Adrenal gland (tissue), 12 donors: ENCODE results near the gene BAMBI. TPM values are rescaled to one million over a fixed set of nuclear protein-coding genes. Genes with fewer than 3 reads are reported as not detected.

ENCODE experiments used
- DNase-seq, 7 donors: peaks; one replicate each; pipeline ENCODE4 v3.0.0-alpha.2; 2019 to 2020
- H3K27ac ChIP-seq, 5 donors: fragments of 200-600 bp; sonication (generic) in 4 of 5; 1 replicate in 3 of 5; 2 replicates in 2 of 5; pipeline versions ENCODE4 v1.5.1 to v1.8.0; 2016 to 2020; ENCODE audit warnings: mild to moderate bottlenecking in 1 of 5
- H3K27me3 ChIP-seq: fragments of 200-600 bp; 2 replicates; pipeline ENCODE4 v1.8.0; 2021
- H3K36me3 ChIP-seq, 2 donors: fragments of 200-600 bp; replicated peaks in 1 of 2; 1 replicate in 1 of 2; 2 replicates in 1 of 2; pipeline versions ENCODE4 v1.5.1 to v1.8.0; 2018 to 2022
- H3K4me1 ChIP-seq, 2 donors: fragments of 200-600 bp; replicated peaks in 1 of 2; 1 replicate in 1 of 2; 2 replicates in 1 of 2; pipeline versions ENCODE4 v1.5.1 to v1.8.0; 2018 to 2021
- H3K4me3 ChIP-seq, 4 donors: fragments of 200-600 bp; sonication (generic) in 3 of 4; one replicate each; pipeline ENCODE4 v1.5.1; 2016 to 2018
- H3K9me3 ChIP-seq, 3 donors: fragments of 200-600 bp; sonication (generic) in 1 of 3; replicated peaks in 1 of 3; 1 replicate in 2 of 3; 2 replicates in 1 of 3; pipeline versions ENCODE4 v1.5.1 to v1.8.0; 2016 to 2021
- CTCF ChIP-seq, 6 experiments: fragments of 450-650 bp in 4 of 6; fragments of 200-600 bp in 2 of 6; sonication (generic) in 1 of 6; IDR thresholded peaks; 1 replicate in 5 of 6; 2 replicates in 1 of 6; pipeline versions ENCODE4 v1.5.1 to v1.8.0; 2016 to 2021; ENCODE audit warnings: antibody characterized with exemption in 6 of 6, mild to moderate bottlenecking in 2 of 6, moderate library complexity in 1 of 6
- POLR2A ChIP-seq, 2 donors: fragments of 450-650 bp; IDR thresholded peaks; one replicate each; pipeline ENCODE4 v1.6.1; 2017; ENCODE audit warnings: antibody characterized with exemption in 2 of 2, mild to moderate bottlenecking in 2 of 2, moderate library complexity in 1 of 2
- WGBS, 4 donors: extraction: QIAGEN DNeasy Blood & Tissue Kit in 2 of 4; methylation state at CpG; one replicate each; pipeline versions ENCODE4 v1.1.5 to v1.1.7; 2013 to 2017; 5-methylcytosine and 5-hydroxymethylcytosine counted together
- intact Hi-C, 2 donors: fragments of 100-400 bp; cut with DNase I; formaldehyde crosslinking; loops; one replicate each; pipeline versions ENCODE4 v1.14.1 to v1.15.0; 2022 to 2023
- polyA plus RNA-seq, 3 donors: library from polyadenylated mRNA; stranded (reverse); fragments of 200-250 nt in 2 of 3; fragments of 350-450 nt in 1 of 3; fragmentation: Illumina TruSeq in 1 of 3; extraction: RNeasy Lipid Tissue Mini Kit (QIAGEN cat#74804) in 1 of 3; gene quantifications; one replicate each; pipeline ENCODE4 v1.2.3, GENCODE V29; 2013 to 2014
- total RNA-seq, 9 donors: library from RNA; depleted of rRNA in 4 of 9; stranded (reverse); fragments of >200 nt in 4 of 9; fragments of 120-200 nt in 1 of 9; fragmentation: NEBNext Ultra II Directional in 1 of 9; extraction: Animal tissue kit (Norgen Biotek cat#: 25700) in 1 of 9; gene quantifications; one replicate each; pipeline versions ENCODE4 v1.1.0 to v1.2.4, GENCODE V29; 2013 to 2023
- donor health status: healthy with polysubstance abuse.
- donor health status: Bipolar disorder and iron deficiency.
- donor health status: DM: yes; HTN: yes; CAD: no.
- donor health status: DM: no; HTN: no; CAD: no.
- donor health status: DM: no; HTN: no; CAD: no.
- donor health status: DM: yes; HTN: yes; CAD: no.

BAMBI gene
- total and polyA plus RNA-seq, 12 donors: 19.5 to 114 (median 71.9) TPM

DNA sequence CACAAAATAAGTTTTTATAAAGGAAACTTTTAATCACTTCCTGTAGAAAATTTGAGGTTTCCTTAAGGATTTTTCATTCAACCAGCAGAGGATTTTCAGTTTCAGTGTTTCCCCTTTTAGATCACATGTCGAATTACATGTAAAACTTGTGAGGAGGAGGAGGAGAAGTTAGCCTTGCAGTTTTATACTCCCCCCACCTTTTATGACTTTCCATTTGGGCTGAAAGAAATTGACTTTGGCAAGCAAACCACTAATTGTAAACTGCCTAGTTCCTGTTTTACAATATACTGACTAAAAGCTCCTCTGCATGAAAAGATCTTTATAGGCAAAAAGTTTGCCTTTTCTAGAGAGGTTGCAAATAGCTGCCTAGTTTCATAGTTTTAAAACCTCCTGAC, 3.0 kb downstream of the BAMBI start:
- peak overlapping the region in 2 of 4 donors; percentile 35 to 84 for H3K4me3 ChIP-seq
- no peaks in the 10 kb centered on the region for H3K9me3 ChIP-seq
- H3K4me1 ChIP-seq: peaks cover 0 to 32% of the 10 kb centered on the region in 2 donors
- H3K27me3 ChIP-seq: no peaks in the 10 kb centered on the region
- H3K27ac ChIP-seq: peak overlapping the region in 1 of 5 donors; percentile 72
- WGBS, 4 donors: 6 to 18% (median 11%) methylated on average over 1 of the region's 1 CpG
- TF ChIP-seq CTCF (IDR thresholded peaks at IDR 0.05) (no peak), POLR2A (IDR thresholded peaks at IDR 0.05) (no peak)
- peaks cover 0 to 11% of the 10 kb centered on the region in 2 donors for H3K36me3 ChIP-seq
- intact Hi-C loops: loop anchor here in 1 of 2 donors (10.0 kb wide), 1 partner anchor 114 kb away; no protein-coding TSS in a partner anchor
- no peak for DNase-seq

GRCh38 chr10:28681291-28681763, 4.0 kb downstream of the BAMBI start:
- TF ChIP-seq POLR2A (IDR thresholded peaks at IDR 0.05) (no peak), CTCF (IDR thresholded peaks at IDR 0.05) (no peak)
- peaks cover 0 to 11% of the 10 kb centered on the region in 2 donors for H3K36me3 ChIP-seq
- no peaks in the 10 kb centered on the region for H3K27me3 ChIP-seq
- peak in 3 of 7 donors; percentile 21 to 54 (median 38) for DNase-seq
- H3K9me3 ChIP-seq: no peaks in the 10 kb centered on the region
- peak overlapping the region in 1 of 4 donors; percentile 84 for H3K4me3 ChIP-seq
- intact Hi-C loops: loop anchor here in 1 of 2 donors (10.0 kb wide), 1 partner anchor 113 kb away; no protein-coding TSS in a partner anchor
- peaks cover 0 to 30% of the 10 kb centered on the region in 2 donors for H3K4me1 ChIP-seq
- peak overlapping the region in 1 of 5 donors; percentile 13 for H3K27ac ChIP-seq
- WGBS, 4 donors: 35 to 53% (median 50%) methylated on average over 6 of the region's 6 CpGs

DNA sequence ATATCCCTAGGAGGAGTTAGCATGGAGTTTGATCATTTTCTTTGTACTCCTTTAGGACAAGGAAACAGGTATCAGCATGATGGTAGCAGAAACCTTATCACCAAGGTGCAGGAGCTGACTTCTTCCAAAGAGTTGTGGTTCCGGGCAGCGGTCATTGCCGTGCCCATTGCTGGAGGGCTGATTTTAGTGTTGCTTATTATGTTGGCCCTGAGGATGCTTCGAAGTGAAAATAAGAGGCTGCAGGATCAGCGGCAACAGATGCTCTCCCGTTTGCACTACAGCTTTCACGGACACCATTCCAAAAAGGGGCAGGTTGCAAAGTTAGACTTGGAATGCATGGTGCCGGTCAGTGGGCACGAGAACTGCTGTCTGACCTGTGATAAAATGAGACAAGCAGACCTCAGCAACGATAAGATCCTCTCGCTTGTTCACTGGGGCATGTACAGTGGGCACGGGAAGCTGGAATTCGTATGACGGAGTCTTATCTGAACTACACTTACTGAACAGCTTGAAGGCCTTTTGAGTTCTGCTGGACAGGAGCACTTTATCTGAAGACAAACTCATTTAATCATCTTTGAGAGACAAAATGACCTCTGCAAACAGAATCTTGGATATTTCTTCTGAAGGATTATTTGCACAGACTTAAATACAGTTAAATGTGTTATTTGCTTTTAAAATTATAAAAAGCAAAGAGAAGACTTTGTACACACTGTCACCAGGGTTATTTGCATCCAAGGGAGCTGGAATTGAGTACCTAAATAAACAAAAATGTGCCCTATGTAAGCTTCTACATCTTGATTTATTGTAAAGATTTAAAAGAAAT, 4.8 kb downstream of the BAMBI start:
- H3K4me1 ChIP-seq: peaks cover 2 to 31% of the 10 kb centered on the region in 2 donors
- no peaks in the 10 kb centered on the region for H3K27me3 ChIP-seq
- TF ChIP-seq POLR2A (IDR thresholded peaks at IDR 0.05) (peak in 1 of 2 donors; percentile 21), CTCF (IDR thresholded peaks at IDR 0.05) (no peak)
- intact Hi-C loops: loop anchor here in 1 of 2 donors (10.0 kb wide), 1 partner anchor 113 kb away; no protein-coding TSS in a partner anchor
- H3K36me3 ChIP-seq: peaks cover 0 to 11% of the 10 kb centered on the region in 2 donors
- peak overlapping the region in 1 of 4 donors; percentile 84 for H3K4me3 ChIP-seq
- DNase-seq: no peak
- no peaks in the 10 kb centered on the region for H3K9me3 ChIP-seq
- 46 to 61% (median 55%) methylated on average over 14 of the region's 14 CpGs for WGBS, 4 donors
- H3K27ac ChIP-seq: peak overlapping the region in 1 of 5 donors; percentile 21
